Gastroesophageal sphincter (tissue), 4 donors: ENCODE data around the gene DZANK1. TPM values are rescaled to one million over a fixed set of nuclear protein-coding genes. Genes with fewer than 3 reads are reported as not detected.
A peak's percentile ranks its signal among the peaks of the same experiment; 100 is the strongest.

Source experiments
- ATAC-seq: fragments of 150-250 bp; one replicate; pipeline ENCODE4 v1.9.1; 2016; ENCODE audit warnings: mild to moderate bottlenecking, moderate library complexity
- H3K27ac ChIP-seq, 4 donors: fragments of 200-600 bp; sonication (generic) in 3 of 4; 1 replicate in 3 of 4; 2 replicates in 1 of 4; pipeline ENCODE4 v1.5.1; 2016 to 2019
- H3K27me3 ChIP-seq: fragments of 200-600 bp; sonication (generic); one replicate; pipeline ENCODE4 v1.5.1; 2019
- H3K36me3 ChIP-seq, 2 donors: fragments of 200-600 bp; sonication (generic); one replicate each; pipeline ENCODE4 v1.5.1; 2019; ENCODE audit warnings: control low read depth in 1 of 2
- H3K4me1 ChIP-seq, 3 donors: fragments of 200-600 bp; sonication (generic); 1 replicate in 2 of 3; 2 replicates in 1 of 3; pipeline ENCODE4 v1.5.1; 2016 to 2019; ENCODE audit warnings: control low read depth in 2 of 3
- H3K4me3 ChIP-seq, 2 donors: fragments of 200-600 bp; sonication (generic); one replicate each; pipeline ENCODE4 v1.5.1; 2019; ENCODE audit warnings: mild to moderate bottlenecking in 1 of 2, moderate library complexity in 1 of 2
- H3K9me3 ChIP-seq, 3 donors: fragments of 200-600 bp; sonication (generic); one replicate each; pipeline ENCODE4 v1.5.1; 2017 to 2019; ENCODE audit warnings: control low read depth in 2 of 3
- CTCF ChIP-seq, 4 experiments: fragments of 200-600 bp in 2 of 4; fragments of 450-650 bp in 2 of 4; sonication (generic) in 1 of 4; IDR thresholded peaks; one replicate each; pipeline ENCODE4 v1.5.1; 2017 to 2019; ENCODE audit warnings: antibody characterized with exemption in 4 of 4, mild to moderate bottlenecking in 2 of 4, moderate library complexity in 2 of 4
- EP300 ChIP-seq: sonication (generic); formaldehyde crosslinking; IDR thresholded peaks from one replicate; pipeline ENCODE4 v1.6.1; 2017; ENCODE audit warnings: antibody characterized with exemption, mild to moderate bottlenecking
- POLR2A ChIP-seq, 2 donors: fragments of 450-650 bp; IDR thresholded peaks; one replicate each; pipeline ENCODE4 v1.6.1; 2017; ENCODE audit warnings: antibody characterized with exemption in 2 of 2, mild to moderate bottlenecking in 2 of 2, moderate library complexity in 1 of 2
- POLR2AphosphoS5 ChIP-seq: sonication (generic); formaldehyde crosslinking; IDR thresholded peaks from one replicate; pipeline ENCODE4 v1.6.1; 2017; ENCODE audit warnings: antibody characterized with exemption
- WGBS, 2 donors: methylation state at CpG; one replicate each; pipeline ENCODE4 v1.1.5; 2018; ENCODE audit warnings: low coverage in 1 of 2; 5-methylcytosine and 5-hydroxymethylcytosine counted together
- total RNA-seq, 4 donors: library from RNA; depleted of rRNA; stranded (reverse); fragments of >200 nt; gene quantifications; one replicate each; pipeline ENCODE4 v1.1.0, GENCODE V29; 2016

Gene DZANK1
- 1 to 10 TPM; 1.4 to 2.3 (median 2.0) TPM for total RNA-seq

DNA sequence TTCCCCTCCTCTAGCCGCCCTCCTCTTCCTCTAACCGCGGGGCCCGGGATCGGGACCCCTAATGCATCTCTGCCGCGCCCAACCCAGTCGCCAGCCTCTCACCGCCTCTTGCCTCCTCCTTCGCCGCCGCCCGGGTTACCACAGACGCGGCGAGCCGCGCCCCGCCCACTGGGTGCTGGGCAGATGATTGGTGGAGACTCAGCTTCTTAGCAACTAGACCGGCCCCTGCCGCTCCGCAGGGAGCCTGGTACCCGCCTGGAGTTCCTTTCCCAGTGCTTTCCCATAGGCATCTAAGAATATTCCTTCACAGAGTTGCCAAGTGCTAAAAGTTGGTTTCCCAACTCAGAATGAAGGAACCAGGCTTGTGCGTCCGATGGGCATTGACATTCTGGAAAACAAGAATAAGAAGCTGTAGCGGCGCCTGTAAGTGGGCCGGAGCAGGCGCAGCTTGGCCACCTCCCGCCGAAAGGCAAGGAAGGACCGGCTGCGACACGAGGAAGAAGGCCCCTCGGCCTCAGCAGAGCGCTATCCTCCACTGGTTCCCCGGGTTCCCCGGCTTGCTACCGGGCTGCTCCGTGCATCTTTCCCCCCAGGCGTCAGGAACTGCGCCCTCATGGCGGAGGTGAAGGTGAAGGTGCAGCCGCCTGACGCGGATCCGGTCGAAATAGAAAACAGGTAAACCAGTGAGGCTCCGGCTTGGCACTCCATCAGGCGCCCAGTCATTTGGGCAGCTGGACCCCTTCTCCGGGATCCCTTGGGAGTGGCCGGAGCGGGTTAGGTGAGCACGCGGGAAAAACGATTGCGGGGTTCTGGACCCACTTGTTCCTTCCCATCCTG, at the start of gene DZANK1, which contains the start of gene POLR3F:
Gene DZANK1, minus strand, starts transcription at position 137 of the 837 bp plus-strand sequence. CDS start 1,672 bp downstream, outside the sequence.
Gene POLR3F, plus strand, starts transcription at position 497 of the 837 bp plus-strand sequence. Its CDS starts 117 bp downstream, at position 614.
- Histone ChIP-seq H3K9me3 (no peaks in the 10 kb centered on the region), H3K36me3 (peaks cover 0 to 27% of the 10 kb centered on the region in 2 donors), H3K4me1 (peaks cover 0 to 28% (median 10%) of the 10 kb centered on the region in 3 donors), H3K27ac (peak within 1 kb of the TSS; percentile 13 to 84 (median 82)), H3K4me3 (peak within 1 kb of the TSS; percentile 51 to 71), H3K27me3 (no peaks in the 10 kb centered on the region)
- TF ChIP-seq POLR2AphosphoS5 (peak; percentile 56), POLR2A (IDR thresholded peaks at IDR 0.05) (peak; percentile 11 to 41), CTCF (IDR thresholded peaks at IDR 0.05) (no peak), EP300 (no peak)
- ATAC-seq: peak; percentile 100
- 2% methylated on average over 10 to 18 of the region's 57 CpGs for WGBS, 2 donors

DNA sequence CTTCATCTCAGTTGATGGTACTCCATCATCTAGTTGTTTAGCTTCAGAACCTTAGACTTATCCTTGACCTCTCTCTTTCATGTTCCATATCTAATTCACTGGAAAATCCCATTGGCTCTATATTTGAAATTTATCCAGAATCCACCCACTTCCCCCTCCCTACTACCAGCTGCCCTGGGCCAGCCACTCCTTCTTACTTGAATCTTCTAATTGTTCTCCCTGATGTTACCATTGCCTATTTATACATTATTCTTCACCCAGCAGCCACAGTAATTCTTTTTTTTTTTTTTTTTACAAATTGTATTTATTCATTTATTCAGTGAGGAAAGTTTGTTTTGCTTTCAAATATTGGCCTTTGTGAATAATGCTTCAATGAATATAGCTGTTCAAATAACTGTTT, 49.1 kb upstream of the DZANK1 start:
- H3K27ac ChIP-seq: no peak overlapping the region
- no peak for TF ChIP-seq EP300
- no peak for TF ChIP-seq POLR2AphosphoS5
- TF ChIP-seq POLR2A (IDR thresholded peaks at IDR 0.05): no peak
- no peak for TF ChIP-seq CTCF (IDR thresholded peaks at IDR 0.05)
- peaks cover 0 to 70% of the 10 kb centered on the region in 2 donors for H3K36me3 ChIP-seq
- H3K27me3 ChIP-seq: no peaks in the 10 kb centered on the region
- no peaks in the 10 kb centered on the region for H3K4me1 ChIP-seq
- no peak overlapping the region for H3K4me3 ChIP-seq
- no peaks in the 10 kb centered on the region for H3K9me3 ChIP-seq
- no peak for ATAC-seq

DNA sequence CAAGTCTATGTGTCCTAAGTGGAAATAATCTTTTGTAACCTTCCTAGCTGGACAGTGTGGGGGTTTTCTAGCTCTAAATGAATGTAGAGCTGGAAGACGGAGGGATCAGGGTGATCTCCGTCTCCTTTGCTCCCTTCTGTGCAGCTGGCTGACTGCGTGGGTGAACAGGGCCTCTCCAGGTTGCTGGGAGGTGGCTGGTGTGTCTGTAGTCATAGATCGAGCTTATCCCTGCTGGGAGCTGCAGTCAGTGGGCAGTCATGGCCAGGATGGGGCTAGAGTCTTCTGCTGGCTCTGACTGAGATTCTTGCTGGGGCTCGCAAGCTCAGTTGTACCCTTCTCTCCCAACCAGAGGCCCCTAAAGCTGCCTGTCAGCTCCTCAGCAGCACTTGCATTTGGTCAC, 47.3 kb upstream of the DZANK1 start:
- Histone ChIP-seq H3K27me3 (no peaks in the 10 kb centered on the region), H3K27ac (no peak overlapping the region), H3K4me1 (peaks cover 0 to 3% (median 0%) of the 10 kb centered on the region in 3 donors), H3K36me3 (peaks cover 0 to 83% of the 10 kb centered on the region in 2 donors), H3K4me3 (no peak overlapping the region), H3K9me3 (no peaks in the 10 kb centered on the region)
- ATAC-seq: no peak
- 88 to 100% methylated on average over 4 to 5 of the region's 5 CpGs for WGBS, 2 donors
- TF ChIP-seq CTCF (IDR thresholded peaks at IDR 0.05) (no peak), EP300 (no peak), POLR2AphosphoS5 (no peak)

- Histone ChIP-seq H3K9me3 (no peaks in the 10 kb centered on the region), H3K27ac (no peak overlapping the region), H3K4me1 (peaks cover 0 to 12% (median 7%) of the 10 kb centered on the region in 3 donors), H3K27me3 (no peaks in the 10 kb centered on the region), H3K4me3 (no peak overlapping the region), H3K36me3 (peaks cover 0 to 83% of the 10 kb centered on the region in 2 donors)
- ATAC-seq: no peak
- WGBS, 2 donors: 85 to 87% methylated on average over 5 to 7 of the region's 7 CpGs
- no peak for TF ChIP-seq POLR2A (IDR thresholded peaks at IDR 0.05)
- TF ChIP-seq CTCF (IDR thresholded peaks at IDR 0.05): no peak
- no peak for TF ChIP-seq POLR2AphosphoS5
- no peak for TF ChIP-seq EP300
These were observed 46.4 kb upstream of the DZANK1 start for GRCh38 chr20:18513208-18513607.

DNA sequence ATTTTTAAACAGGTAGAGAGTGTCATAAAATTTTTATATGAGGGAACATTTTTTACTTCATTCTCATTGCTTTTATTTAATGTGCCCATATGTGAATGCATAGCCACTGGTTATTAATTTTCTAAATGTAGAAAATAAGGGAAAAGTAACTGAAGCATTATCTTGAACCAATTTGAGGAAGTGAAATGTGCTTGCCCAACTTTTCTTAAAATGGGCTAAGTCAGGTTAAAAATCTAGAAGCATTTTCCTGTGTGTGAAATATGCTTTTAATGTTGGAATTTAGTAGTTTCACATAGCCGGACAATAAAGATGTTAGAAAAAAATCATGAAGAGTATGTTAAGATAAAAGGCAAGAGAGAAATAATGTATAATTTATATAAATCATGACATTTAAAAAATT, 44.7 kb upstream of the DZANK1 start:
- peaks cover 0 to 67% of the 10 kb centered on the region in 2 donors for H3K36me3 ChIP-seq
- no peaks in the 10 kb centered on the region for H3K9me3 ChIP-seq
- TF ChIP-seq CTCF (IDR thresholded peaks at IDR 0.05) (no peak), POLR2AphosphoS5 (no peak), POLR2A (IDR thresholded peaks at IDR 0.05) (no peak), EP300 (no peak)
- no peak overlapping the region for H3K4me3 ChIP-seq
- peaks cover 0 to 20% (median 7%) of the 10 kb centered on the region in 3 donors for H3K4me1 ChIP-seq
- ATAC-seq: no peak
- no peaks in the 10 kb centered on the region for H3K27me3 ChIP-seq
- 62 to 93% methylated on average over 1 of the region's 1 CpG for WGBS, 2 donors
- H3K27ac ChIP-seq: no peak overlapping the region
